KG1 (cell line): ENCODE results near the gene KCNJ3.

ENCODE experiments used
- DNase-seq: peaks from one replicate; lab custom pipeline; 2025; lab: John Stamatoyannopoulos, UW

The KCNJ3 gene

DNA sequence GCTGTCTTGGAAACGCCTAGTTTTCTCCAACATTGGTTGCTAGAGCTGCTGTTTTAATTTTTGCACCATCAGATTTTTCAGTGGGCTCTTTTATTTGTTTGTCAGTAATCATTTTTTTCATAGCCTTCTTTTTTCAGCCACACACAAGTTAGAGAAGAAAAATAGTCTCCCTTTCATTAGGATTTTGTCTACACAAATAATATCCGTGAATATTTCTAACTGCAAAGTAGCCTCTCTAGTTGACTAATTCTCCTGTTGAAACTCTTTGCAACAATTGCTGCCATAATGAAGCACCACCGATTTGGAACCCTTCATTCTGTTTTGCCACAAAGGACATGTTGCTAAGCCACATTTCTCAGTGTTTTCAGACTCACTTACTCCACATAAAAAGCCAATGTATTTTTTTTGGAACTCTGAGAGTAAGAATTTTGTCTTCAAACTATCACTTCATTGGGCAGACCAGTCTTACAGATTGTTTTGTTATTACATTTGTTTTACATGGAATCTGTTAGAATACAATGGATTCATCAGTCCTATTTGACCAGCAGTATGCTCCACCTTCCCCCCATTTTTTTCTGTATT, 9.6 kb downstream of the KCNJ3 start:
- no peak for DNase-seq

DNA sequence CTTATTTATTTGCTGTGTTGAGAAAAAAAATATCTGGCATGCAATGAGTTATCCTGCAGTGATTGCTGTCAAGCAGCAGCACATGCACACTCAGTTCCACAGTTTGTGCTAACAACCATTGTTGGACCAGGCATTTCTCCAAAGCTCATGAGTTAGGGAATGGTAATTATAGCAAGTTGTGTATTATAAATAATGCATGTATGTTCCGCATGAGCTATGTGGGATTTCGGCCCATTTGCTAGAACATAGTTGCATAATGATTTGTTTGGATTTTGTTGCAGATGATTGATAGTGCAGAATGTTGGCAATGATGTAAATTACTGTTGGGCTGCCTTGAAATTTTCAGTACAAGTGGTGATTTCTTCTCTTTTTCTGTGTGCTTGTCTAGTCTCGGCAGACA, 10.7 kb downstream of the KCNJ3 start:
- DNase-seq: no peak

DNA sequence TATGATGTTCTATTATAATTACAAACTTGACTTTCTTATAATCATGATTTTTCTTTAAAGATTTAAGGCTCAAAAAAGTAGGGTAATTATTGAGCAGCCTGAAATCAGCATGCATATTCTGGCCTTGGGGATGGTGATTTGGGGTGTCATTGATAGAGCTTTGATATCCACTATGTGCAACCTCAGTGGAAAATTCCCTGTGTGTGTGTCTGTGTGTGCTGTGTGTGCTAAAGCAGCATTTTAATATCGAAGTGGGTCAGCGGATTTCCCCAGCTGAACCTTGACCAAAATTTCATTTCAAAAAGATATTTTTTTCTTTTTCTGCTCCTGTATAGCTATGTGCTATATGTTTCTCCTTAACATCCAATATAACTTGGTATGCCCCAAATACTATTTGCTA, 11.6 kb downstream of the KCNJ3 start:
- DNase-seq: no peak

DNA sequence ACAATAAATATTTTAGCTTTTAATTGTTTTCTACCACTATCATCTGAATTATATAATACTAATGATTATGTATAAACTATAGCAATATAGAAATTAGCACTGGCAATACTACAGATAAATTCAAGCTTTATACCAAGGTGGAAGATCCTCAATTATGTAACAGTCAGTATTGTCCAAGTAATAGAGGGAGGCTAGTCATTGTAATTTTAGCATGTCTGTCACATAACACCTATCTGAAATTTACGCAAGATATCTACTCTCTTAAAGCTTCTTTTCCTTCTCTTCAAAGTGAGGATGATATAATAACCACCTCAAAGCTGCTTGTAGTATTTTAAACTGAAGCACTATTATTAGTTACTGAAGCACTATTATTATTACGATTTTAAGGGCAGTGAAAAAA, 12.2 kb downstream of the KCNJ3 start:
- no peak for DNase-seq

DNA sequence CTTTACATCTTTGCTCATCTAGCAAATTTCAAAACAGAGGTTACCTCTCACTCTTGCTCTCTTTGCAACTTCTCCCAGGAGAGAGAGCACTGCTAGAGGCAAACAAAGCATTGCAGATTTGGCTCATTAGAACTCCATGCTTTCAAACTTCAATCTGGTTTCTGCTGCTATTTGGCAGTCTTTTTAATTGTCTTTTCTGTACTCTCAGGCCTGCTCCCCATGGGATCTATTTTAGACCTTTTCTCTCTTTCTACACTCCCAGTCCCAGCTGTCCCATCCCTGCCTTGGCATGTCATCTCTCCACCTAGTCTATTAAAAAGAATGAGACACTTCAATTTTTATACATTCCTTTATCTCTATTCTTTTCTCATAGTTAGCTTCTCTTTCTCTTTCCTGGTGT, 15.2 kb downstream of the KCNJ3 start:
- no peak for DNase-seq

DNA sequence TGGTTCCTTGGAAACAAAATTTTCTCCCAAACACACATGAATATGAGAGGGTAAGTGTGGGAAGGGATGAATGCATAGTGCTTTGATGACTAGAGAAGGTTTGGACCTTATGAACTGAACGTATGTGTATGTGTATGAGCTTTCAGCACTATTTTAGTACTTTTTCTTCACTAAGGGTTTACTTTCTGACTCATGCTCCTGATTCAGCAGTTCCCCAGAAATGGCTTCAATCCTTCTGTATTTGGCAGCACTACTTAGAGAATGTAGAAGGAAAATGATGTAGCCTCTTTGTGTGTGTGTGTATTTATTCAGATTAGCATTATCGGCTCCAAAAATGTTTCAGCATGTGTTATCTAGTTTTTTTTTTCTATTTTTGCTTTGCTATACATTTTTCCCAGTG, 22.2 kb downstream of the KCNJ3 start:
- DNase-seq: no peak

DNA sequence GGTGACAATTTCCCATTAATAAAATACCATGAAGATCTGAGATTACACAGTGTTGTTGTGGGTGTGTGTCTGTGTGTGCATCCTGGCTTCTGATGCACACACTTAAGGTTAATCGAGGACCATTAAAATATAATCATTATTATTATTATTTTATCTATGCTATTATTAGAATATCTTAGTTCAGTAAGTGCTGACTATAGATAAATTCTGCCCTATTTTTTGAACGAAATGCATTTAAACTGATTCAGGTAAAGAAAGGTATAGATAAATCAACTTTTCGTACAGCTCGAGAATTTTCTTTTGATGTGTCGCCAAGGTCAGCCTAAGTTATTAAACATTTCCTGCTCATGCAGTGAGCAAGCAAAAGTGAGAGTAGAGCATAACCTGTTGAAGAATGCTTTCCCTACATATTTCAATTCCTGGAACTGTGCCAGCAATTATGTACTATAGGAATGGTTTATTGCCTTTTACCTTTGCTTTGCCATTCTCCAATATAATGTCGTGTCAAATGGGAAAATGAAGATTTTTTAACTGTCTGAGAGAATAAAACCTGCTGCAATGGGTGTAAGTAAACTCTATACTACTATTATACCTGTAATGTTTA, 25.8 kb downstream of the KCNJ3 start:
- no peak for DNase-seq

DNA sequence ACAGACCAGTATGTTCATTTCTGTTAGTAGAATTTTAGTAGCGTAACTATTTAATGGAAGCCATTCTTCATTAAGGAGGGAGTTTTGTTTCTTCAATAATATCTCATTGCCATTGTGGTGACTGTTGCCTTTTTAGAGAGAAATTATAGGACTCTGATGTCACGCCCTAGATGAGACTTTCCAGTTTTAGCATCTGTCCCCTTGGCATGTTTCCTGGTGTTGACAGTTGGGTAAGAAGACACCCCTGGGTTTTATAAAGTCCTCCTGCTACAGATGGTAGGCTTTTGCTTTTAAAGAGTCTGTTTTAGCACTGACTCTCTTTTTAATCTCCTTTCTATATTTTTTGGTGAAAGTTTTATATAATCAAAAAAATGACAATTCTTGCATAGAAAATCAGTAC, 41.9 kb downstream of the KCNJ3 start:
- no peak for DNase-seq

DNA sequence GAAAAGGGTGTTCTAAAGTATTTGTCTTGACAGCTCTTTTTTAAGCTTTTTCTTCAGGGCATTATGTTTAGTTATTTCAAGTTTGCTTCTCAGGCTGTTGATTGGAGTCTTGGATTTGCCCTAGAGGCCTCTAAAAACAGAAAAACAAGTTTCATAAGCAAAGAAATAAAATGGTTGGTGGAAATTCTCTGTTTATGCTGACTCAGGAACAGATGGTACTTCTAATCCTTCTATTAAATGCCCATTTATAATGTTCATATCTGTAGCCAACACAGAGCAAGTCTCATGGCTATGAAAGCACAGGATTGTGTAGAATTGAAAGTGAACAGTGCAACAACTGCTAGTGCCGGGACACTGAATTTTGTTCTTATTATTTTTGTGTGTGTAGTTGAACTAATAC, 60.4 kb downstream of the KCNJ3 start:
- DNase-seq: no peak

DNA sequence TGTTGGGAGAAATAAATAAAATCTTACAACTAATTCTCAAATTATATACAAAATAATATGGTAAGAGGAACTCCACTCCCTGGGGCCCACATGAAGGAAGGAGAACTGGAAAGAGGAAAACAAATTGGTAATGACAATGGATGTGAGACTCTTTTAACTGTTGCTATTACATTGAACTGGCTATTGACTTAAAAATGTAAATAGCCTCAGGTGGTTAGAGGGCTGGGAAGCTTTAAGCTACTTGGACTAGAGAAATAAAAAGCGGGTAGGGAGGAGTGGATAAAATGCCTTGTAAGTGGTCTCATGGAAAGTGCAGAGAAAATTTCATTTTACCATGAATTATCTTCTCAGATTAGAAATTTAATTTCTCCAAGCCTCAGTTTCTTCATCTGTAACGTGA, 64.1 kb downstream of the KCNJ3 start:
- no peak for DNase-seq

DNA sequence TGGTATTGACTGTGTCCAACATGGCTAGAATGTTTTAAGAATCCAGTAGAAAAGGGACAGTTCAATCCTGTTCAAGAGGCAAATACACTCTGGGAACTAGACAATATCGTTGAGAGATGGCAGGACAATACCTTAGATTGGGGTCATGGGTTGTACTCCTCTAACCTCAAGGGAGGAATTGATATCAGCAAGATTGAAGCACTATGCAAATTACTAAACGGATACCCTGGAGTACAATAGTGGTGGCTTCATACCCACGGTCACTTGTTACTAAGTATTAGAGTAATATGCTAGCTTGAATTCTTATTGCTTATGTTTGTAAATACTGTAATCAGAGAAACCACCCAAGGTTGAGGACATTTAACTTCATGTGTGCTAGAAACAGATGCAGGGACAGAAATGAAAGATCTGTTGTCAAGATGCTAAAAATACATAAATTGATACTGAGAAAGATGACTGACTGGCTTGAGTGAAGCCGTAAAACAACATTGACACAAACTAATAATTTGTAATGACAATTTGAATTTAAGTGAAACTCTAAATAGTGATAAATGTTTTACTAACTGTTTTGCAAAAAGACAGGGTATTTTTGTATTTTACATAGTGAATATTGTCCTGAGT, 73.3 kb downstream of the KCNJ3 start:
- DNase-seq: no peak

DNA sequence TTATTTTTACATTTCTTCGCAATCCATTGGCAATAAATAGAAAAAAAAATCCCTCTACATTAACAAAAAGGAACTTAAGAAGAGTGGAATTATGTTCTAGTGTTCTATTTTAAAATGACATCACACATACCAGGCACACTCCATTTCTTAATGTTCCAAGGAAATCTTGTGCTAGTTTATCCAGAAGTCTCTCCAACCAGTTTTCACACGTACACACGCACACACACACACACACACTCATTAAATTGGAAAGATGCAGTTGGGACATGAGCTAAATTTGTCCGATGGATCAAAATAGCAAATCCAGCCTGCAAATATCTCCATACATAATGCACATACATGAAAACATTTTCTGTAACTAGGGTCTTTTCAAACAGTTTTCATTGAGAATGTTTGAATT, 78.3 kb downstream of the KCNJ3 start:
- DNase-seq: no peak

DNA sequence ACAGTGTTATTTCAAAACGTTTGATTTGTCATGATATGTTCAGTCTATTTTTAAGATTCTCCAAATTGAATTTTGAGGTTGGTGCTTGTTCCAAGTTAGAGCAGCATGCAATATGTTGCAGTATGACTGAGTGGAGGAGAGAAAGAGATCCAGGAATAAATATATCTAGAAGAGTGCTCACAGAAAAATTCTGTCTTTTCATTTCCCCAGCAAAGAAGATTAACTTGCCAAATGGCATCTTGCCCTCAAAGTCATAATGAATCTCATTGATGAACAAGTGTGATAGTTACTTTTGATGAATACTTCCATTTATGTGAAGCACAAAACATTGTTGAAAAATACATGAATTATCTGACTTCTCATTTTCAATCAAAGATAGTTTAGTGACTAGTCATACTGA, 95.9 kb downstream of the KCNJ3 start:
- no peak for DNase-seq

DNA sequence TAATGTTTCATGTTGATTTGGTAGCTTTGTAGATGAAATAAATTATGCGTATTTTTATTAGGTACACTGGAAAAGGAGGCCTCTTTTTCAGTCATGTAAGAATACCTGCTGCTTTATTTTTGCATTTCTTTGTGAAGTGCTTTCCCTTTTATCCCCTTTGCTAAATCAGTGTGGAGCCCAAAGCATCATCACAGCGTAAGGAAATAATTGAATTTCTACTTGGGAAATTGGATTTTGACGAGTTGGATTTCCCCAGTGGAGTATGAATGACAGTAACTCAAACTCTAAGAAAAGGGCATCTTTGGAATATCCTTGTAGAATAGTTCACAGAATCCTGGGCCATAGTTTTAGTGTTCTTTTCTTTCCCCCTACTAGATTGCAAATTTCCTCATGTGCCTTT, 97.2 kb downstream of the KCNJ3 start:
- DNase-seq: no peak

DNA sequence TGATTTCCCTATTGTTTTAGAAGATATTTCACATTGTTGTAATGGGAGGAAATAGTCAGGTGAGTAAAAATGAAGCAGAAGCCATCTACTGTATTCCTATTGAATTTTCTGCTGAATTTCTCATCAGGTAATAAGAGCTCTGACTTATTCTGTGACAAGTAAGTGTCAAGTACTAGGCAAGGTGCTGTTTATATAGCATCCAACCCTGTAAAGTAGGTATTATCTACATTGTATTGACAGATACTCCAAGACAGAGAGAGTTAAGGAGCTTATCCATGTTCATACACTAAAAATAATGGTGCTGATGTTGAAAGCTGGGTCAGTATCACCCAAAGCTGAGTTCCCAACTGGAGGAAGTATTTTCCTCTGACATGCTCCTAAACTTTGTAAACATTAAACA, 106.0 kb downstream of the KCNJ3 start:
- no peak for DNase-seq

DNA sequence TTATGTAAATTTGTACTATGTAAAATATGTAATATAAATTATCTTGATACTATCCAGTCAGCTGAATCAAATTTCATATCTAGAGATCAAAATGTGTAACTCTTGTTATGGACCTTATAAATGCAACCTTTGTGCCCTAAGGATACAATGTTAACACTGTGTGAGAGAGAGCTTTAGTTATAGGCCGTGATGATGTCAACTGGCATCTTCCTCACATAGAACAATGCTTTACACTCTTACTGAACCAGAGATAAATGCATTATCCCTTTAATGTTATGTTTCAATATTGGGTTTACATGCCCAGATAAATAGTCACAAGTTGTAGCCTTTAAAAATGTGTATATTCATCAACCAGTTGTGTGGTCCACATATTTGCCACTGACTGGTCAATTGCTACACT, 115.1 kb downstream of the KCNJ3 start:
- no peak for DNase-seq

DNA sequence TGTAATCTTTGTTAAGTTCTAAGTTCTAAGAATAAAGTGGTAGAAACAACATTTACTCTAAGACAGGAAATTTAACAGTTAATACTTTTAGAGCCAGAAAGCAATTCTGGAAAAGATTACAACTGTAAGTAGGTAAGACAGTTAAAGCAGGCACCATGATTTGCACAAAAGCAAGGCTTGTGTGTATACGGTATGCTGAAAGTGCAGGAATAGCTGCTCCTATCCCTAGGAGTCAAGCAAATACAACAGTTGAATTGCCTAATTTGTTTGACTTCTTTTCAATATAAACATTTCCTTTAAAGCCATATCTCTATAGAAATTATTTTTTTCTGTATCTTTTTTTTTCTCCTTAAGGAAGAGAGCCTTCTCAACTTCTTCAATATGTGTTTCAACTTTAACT, 116.4 kb downstream of the KCNJ3 start:
- DNase-seq: no peak

DNA sequence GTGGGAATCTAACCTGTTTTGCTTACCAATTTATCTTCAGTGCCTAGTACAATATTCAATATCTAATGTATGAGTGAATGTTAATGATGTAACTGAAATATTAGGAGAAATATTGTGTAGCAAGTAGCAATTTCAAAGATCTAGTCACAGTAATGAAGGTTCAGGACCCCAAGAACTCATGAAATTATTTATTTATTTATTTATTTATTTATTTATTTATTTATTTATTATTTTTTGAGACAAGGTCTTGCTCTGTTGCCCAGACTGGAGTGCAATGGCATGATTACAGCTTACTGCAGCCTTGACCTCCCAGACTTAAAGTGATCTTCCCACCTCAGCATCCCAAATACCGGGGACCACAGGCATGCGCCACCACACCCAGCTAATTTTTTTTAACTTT, 126.9 kb downstream of the KCNJ3 start:
- no peak for DNase-seq

DNA sequence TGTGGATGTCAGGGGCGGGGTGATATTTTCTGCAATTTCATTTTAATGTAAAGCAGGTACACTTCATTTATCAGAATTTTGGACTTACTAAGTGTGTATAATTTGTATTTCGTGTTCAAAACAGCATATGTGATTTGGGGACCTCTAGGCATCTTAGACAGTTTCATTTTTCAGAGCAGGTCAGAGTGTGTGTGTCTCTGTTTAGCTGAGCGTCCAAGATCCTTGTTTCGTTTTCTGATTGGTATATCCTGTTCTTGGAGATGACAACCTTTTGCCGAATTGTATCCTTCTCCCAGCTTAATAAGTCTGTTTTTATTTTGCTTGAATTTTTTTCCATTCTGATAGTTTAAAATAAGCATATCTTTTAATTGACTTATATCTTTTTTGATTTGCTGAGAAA, 128.3 kb downstream of the KCNJ3 start:
- DNase-seq: no peak

DNA sequence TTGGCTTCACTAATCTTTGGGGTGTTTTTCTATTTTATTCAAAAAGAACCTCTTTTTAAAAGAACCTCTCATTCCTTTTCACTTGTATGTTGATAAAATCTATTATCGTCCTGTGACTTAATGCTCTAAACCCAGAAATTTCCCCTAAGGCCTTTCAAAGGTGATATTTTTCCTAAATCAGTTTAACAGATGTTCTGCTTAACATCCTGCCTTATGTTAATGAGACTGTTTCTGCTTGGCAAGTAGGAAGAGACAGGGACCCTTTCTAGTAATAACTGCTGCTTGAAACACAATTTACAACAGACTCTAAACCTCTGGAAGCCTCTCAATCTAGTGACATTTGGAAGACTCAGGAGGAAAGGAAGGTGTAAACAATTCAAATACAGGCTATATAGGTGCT, 128.8 kb downstream of the KCNJ3 start:
- DNase-seq: no peak

DNA sequence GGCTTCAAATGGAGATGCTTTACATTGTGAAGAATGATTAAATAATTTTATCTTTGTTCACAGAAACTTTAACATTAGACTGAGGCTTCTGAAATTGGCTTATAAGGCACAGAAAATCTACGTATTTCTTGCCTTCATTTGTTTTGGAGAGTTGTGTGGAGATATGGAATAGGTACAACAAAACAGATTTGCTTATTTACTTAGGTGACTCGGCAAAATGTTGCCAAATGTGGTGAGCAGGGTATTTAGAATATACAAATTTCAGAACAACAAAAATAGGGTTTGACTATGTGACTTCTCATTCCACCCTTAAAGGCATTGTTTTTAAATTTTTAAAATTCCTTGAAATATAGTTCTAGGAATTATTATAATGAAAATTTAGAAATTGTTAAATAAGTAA, 134.2 kb downstream of the KCNJ3 start:
- DNase-seq: no peak

DNA sequence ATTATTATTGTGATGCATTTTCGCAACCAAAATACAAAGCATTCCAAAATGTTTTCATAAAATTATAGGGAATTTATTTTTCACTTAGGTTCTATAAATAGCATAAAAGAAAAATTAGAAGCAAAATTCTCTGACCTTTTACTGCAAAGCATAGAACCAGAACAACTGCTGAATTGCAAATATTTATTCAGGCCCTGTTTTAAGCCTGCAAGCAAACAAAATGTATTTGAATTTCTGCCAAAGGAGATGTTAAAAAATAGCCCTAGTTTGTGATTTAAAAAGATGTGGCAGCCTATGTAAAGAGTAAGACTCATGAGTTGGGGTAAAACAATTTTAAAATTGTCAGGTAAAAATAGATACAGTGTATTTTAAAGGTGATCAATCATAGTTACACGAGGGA, 138.1 kb downstream of the KCNJ3 start:
- no peak for DNase-seq

DNA sequence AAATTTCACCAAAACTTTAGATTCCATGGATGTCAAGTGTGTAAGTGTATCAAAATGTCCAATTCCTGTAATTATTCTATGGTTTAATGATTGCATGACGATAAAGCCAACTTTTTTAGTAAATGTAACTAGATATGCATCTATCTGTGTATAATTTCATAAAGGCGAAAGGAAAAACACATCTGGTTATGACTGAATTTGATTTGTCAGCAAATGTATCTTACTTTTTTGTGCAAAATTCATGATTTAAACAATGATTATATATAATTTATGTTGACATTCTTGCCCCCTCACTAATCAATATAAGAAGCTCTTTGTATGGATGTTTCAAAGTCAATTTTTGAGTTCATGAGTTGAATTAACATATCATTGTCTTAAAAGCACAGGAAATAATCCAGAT, 138.5 kb downstream of the KCNJ3 start:
- no peak for DNase-seq

DNA sequence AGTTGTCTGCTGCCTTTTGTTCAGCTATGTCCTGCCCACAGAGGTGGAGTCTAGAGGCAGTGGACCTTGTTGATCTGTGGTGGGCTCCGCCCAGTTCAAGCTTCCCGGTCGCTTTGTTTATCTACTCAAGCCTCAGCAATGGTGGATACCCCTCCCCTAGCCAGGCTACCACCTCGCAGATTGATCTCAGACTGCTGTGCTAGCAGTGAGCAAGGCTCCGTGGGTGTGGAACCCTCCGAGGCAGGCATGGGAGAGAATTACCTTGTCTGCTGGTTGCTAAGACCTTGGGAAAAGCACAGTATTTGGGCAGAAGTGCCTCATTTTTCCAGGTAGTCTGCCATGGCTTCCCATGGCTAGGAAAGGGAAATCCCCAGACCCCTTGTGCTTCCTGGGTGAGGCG, 146.0 kb downstream of the KCNJ3 start:
- no peak for DNase-seq
